GM12872 (cell line): Measurements from ENCODE around the gene LAGE3.

ENCODE experiments used
- TF ChIP-seq, protein P1 (sequence below): IDR thresholded peaks from 3 replicates; pipeline ENCODE4 v1.5.1; 2011; ENCODE audit warnings: low read depth, mild to moderate bottlenecking, low read length, moderate library complexity; ENCODE audit not compliant: insufficient read depth

Gene LAGE3

DNA sequence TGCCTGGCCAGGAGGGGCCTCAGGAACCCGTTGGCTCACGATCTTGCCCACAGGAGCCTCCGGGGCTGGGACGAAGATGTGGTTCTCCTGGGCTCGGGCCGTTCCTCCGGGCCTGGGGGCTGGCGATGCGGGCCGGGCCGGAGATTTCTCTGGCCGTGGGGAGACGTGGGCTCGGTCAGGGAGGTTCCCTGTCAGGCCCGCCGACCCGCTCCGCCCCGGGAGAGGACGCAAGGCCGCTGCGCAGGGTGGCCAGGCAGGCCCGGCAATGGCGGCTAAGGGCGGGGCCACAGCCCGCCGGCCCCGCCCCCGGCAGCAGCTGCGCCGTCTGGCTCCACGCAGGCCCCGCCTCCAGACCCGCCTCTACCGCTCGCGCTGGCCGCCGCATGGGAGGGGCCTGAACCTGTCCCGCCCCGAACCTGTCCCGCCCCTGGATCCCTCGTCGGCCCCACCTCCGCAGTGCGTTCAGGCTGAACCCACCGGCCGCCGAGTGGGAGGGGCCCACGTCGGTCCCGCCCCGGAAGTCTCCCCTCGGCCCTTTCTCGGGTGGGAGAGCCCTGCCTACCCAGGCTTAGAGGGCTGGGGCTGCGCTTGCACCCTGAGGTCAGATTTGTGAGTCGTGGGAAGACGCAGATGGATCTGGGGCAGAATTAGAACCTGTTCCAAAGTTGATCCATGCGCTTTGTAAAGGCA is 37.0 kb upstream of the LAGE3 start, which contains the start of gene FAM3A:
TSS of gene FAM3A (minus strand) at position 267 of the 690 bp plus-strand sequence. CDS start 460 bp downstream, outside the sequence.
- TF ChIP-seq, protein P1, sequence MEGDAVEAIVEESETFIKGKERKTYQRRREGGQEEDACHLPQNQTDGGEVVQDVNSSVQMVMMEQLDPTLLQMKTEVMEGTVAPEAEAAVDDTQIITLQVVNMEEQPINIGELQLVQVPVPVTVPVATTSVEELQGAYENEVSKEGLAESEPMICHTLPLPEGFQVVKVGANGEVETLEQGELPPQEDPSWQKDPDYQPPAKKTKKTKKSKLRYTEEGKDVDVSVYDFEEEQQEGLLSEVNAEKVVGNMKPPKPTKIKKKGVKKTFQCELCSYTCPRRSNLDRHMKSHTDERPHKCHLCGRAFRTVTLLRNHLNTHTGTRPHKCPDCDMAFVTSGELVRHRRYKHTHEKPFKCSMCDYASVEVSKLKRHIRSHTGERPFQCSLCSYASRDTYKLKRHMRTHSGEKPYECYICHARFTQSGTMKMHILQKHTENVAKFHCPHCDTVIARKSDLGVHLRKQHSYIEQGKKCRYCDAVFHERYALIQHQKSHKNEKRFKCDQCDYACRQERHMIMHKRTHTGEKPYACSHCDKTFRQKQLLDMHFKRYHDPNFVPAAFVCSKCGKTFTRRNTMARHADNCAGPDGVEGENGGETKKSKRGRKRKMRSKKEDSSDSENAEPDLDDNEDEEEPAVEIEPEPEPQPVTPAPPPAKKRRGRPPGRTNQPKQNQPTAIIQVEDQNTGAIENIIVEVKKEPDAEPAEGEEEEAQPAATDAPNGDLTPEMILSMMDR, result no peak

DNA sequence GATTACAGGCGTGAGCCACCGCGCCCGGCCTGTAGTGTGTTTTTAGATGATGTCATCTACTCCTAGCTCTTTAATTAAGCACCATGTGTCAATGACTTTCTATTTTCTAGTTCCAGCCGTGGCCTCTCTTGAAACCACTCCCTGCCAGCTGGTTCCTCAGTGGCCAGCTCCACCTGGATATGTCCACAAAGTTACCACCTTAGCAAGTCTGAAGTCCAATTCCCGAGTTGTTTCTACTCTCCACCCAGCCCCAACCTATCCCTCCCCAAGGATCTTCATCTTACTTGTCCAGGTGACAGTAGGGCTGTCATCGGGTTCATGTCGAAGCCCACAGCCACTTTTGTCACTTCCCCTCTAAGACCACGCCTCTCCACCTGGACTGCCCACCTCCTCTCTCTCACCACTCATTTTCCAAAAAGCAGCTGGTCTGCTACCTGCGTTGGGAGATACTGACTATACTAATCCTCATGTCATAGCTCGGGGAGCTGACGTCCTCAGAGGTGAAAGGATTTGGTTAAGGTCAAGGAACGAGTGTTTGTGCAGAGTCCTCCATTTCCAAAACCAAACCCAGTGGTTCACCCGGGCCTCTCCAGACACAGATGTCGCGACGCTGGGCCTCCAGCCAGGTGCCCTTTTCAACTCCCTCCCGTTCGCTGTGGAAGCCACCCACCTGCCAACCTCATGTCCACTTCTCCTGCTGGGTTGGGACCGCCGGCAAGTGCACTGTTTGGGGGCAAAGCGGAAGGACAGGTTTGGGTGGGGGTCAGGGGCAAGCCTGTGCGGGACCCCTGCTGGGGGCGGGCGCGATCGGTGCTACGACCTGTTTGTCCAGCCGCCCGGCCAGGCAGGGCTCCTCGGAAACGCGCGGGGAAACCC is 36.2 kb upstream of the LAGE3 start:
- TF ChIP-seq, protein P1, result no peak

DNA sequence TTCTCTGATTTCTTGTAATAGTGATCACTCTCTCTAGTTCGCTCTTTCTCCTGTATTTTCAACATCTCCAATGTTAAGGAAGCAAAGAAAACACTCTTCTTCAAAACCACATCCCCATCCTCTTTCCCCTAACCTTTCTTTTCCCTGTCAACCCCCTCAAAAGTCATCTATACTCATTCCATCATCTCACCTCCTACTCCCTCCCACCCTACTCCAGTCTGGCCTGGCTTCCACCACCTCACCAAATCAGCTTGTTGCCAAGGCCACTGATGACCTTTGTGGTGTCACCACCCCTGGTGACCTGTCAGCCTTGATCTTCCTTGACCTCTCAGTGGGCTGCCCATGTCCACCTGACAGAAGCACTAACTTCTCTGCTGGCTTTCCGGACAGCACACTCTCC is 34.6 kb upstream of the LAGE3 start:
- TF ChIP-seq, protein P1, result no peak

DNA sequence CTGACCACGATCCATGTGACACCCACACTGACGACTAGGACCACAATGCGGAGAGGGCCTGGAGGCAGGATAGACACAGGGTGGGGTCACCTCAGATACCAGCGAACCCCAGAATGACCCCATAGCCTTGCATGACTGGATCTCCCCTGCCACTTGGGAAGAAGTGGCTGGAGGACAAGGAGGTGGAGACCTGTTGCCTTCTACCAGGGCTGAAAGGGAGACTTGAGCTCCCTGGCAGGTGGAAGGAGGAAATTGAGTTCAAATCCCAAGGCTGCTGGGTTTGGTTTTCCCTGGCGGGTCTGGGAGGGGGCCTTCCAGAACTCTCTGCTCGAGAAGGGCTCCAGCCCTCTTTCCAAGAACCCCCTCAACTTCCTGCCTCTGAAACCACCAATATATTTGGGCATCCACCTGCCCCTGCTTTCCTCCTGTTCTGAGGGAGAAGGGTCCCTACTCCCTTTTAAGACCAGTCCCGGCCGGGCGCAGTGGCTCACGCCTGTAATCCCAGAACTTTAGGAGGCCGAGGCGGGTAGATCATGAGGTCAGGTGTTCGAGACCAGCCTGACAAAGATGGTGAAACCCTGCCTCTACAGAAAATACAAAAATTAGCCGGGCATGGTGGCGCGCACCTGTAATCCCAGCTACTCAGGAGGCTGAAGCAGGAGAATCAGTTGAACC is 33.9 kb upstream of the LAGE3 start:
- TF ChIP-seq, protein P1, result no peak

DNA sequence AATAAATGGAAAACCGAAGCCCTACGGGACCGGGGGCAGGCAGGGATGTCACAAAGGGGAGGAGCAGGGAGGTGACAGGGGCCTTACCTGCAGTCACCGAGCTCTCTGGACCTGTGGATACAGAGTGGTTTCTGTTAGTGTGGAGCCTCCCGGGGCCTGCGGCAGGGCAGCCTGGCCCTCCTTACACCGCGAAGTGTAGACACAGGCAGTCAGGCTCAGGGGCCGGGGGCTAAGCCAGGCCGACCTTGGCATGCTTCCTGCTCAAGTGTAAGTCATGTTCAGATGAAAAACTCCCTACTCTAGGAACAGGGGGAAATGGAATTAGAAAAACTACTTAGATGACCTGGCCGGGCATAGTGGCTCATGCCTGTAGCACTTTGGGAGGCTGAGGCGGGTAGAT is 32.7 kb upstream of the LAGE3 start:
- TF ChIP-seq, protein P1, result no peak

DNA sequence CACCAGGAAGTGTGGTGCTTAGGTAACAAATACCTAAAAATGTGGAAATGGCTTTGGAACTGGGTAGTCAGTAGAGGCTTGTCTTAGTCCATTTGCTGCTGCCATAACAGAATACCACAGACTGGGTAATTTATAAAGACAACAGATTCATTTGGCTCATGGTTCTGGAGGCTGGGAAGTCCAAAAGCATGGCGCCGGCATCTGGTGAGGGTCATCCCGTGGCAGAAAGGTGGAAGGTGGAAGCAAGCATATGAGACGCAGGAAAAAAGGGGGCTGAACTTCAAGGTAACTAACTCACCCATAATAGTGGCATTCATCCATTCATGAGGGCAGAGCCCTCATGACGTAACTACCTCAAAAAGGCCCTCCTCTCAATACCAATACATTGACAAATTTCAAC is 30.4 kb upstream of the LAGE3 start:
- TF ChIP-seq, protein P1, result no peak

DNA sequence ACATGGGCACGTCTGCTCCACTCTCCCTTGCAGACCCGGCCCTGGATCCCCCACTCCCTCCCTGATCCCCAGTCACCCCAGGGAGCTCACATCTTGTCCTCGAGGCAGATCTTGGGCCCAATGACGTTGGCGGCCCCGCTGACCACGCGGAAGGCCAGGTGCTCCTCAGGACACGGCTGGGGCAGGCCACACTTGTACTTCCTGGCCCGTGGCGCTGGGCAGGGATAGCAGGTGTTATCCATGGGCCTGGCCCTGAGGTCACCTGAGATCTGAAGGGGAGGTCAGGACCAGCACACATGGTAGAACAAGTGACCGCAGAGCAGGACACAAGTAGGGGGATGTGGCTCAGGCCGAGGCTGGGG is 29.3 kb upstream of the LAGE3 start:
- TF ChIP-seq, protein P1, result no peak
